BE2C (cell line): ENCODE results near the gene ARHGEF11.

Experiments used
- DNase-seq: peaks from one replicate; pipeline ENCODE4 v3.0.0-alpha.2; 2020
- H3K27me3 ChIP-seq: fragments of 250-450 bp; sonication (Bioruptor Pico); 2 replicates; pipeline ENCODE4 v1.5.1; 2020; ENCODE audit warnings: mild to moderate bottlenecking
- H3K36me3 ChIP-seq: fragments of 250-450 bp; sonication (Bioruptor Pico); 2 replicates; pipeline ENCODE4 v1.5.1; 2020; ENCODE audit warnings: mild to moderate bottlenecking
- H3K4me1 ChIP-seq: fragments of 250-450 bp; sonication (Bioruptor Pico); 2 replicates; pipeline ENCODE4 v1.5.1; 2020
- H3K4me3 ChIP-seq: 2 replicates; pipeline ENCODE4 v1.5.1; 2011; ENCODE audit warnings: low read depth, low read length
- H3K9me3 ChIP-seq: fragments of 250-450 bp; sonication (Bioruptor Pico); 2 replicates; pipeline ENCODE4 v1.5.1; 2020
- CTCF ChIP-seq: IDR thresholded peaks from 2 replicates; pipeline ENCODE4 v1.5.1; 2012; ENCODE audit warnings: mild to moderate bottlenecking, low read depth, low read length

ARHGEF11 gene

GRCh38 chr1:156998301-156998700, 47.2 kb downstream of the ARHGEF11 start:
- no peaks in the 10 kb centered on the region for H3K36me3 ChIP-seq
- no peaks in the 10 kb centered on the region for H3K9me3 ChIP-seq
- H3K4me1 ChIP-seq = peaks cover 10% of the 10 kb centered on the region; the same call in 1 of the 2 replicates
- TF ChIP-seq CTCF = no peak
- no peaks in the 10 kb centered on the region for H3K27me3 ChIP-seq
- H3K4me3 ChIP-seq = no peak overlapping the region
- no peak for DNase-seq

DNA sequence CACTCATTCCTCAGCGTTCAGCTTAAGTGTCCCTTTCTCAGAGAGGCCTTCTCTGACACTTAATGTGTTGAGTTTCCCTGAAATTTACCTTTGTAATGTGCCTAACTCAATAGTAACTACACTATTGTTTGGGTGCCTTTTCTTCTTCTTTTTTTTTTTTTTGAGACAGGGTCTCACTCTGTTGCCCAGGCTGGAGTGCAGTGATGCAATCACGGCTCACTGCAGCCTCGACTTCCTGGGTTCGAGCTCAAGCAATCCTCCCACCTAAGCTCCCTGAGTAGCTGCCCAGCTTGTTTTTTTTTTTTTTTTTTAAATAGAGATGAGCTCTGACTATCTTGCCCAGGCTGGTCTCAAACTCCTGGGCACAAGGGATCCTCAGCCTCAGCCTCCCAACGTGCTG, 50.1 kb downstream of the ARHGEF11 start:
- H3K27me3 ChIP-seq = no peaks in the 10 kb centered on the region
- H3K4me3 ChIP-seq = no peak overlapping the region
- no peak for DNase-seq
- no peak for TF ChIP-seq CTCF
- H3K4me1 ChIP-seq = peaks cover 10% of the 10 kb centered on the region; the same call in 1 of the 2 replicates
- no peaks in the 10 kb centered on the region for H3K36me3 ChIP-seq
- no peaks in the 10 kb centered on the region for H3K9me3 ChIP-seq

GRCh38 chr1:156994277-156994676, 51.3 kb downstream of the ARHGEF11 start:
- Histone ChIP-seq H3K4me3 (no peak overlapping the region), H3K9me3 (no peaks in the 10 kb centered on the region), H3K4me1 (peaks cover 8% of the 10 kb centered on the region; the same call in 1 of the 2 replicates), H3K36me3 (no peaks in the 10 kb centered on the region), H3K27me3 (no peaks in the 10 kb centered on the region)
- DNase-seq = no peak
- no peak for TF ChIP-seq CTCF

DNA sequence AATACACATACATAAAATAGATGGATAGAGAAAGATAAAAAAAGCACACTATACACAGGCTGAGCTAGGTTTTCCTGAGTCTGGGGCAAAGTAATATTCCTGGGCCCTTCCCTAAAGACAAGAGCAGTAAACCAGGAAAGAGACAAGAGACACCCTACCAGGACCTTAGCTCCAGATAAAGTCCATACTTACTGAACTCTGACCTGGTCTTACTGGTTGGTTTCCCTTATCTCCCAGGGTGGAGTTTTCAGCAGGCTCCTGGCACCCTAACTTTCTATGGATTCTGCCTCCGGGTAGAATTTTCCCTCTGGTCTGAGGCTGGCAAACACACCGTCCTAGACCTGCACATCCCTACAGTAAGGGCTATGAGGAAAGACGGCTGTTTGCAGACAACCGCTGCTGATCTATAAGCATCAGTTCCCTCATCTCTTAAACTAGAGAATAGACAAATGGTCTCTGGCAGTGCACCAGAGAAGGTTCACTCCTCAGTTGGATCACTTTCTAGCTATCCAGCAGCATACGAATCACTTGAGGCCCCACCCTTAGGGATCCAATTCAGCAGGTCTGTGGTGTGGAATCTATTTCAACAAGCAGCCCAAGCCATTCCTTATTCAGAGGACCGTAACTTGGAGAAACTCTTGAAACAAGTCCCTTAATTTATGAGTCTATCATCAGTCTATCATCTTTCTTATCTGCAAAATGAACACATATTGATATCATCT, 52.0 kb downstream of the ARHGEF11 start:
- Histone ChIP-seq H3K4me3 (no peak overlapping the region), H3K27me3 (no peaks in the 10 kb centered on the region), H3K36me3 (no peaks in the 10 kb centered on the region), H3K4me1 (peaks cover under 1% of the 10 kb centered on the region; the same call in 1 of the 2 replicates), H3K9me3 (no peaks in the 10 kb centered on the region)
- TF ChIP-seq CTCF = no peak
- DNase-seq = no peak

DNA sequence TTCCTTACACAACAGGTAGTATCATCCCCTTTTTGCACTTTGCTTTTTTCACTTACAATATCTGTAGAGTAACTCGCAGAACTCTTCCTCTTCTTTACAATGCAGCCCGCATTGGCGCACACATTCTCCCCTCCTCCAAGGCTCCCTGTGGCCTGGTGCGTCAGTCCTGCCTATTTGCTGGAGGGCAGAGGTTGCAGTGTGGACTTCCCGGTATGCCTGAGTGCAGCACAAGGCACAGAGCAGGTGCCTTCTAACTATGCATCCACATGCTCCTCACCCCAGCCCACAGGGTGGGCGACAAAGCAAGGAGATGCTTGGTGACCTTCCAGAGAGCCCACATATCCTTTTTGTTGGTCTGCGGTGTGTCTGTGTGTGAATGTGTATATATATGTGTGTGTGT, 53.3 kb downstream of the ARHGEF11 start:
- Histone ChIP-seq H3K27me3 (no peaks in the 10 kb centered on the region), H3K36me3 (no peaks in the 10 kb centered on the region), H3K9me3 (no peaks in the 10 kb centered on the region), H3K4me3 (no peak overlapping the region), H3K4me1 (no peaks in the 10 kb centered on the region)
- no peak for DNase-seq
- no peak for TF ChIP-seq CTCF

DNA sequence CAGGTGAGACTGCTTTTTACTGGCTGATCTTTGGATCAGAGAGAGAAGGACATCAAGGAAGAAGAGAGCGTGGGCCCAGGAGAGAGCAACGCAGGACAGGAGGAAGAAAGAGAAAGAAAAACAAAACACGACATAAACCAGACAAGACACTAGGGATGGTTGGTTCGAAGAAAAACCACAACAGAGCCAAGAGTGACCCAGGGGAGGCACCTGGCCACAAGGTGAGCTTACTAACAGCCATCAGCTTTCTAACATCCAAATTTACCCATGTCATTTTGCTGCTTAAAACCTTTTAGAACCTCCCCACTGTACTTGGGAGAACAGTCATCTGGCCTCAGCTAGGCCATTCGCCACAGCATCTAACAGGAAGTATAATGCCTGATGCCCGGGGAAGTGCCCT, 57.8 kb downstream of the ARHGEF11 start:
- H3K27me3 ChIP-seq = no peaks in the 10 kb centered on the region
- TF ChIP-seq CTCF = no peak
- no peak for DNase-seq
- H3K4me1 ChIP-seq = no peaks in the 10 kb centered on the region
- H3K9me3 ChIP-seq = no peaks in the 10 kb centered on the region
- H3K36me3 ChIP-seq = peaks cover 11% of the 10 kb centered on the region; the same call in 1 of the 2 replicates
- H3K4me3 ChIP-seq = no peak overlapping the region
